Measurements from ENCODE around the gene CRIP2.

Gene CRIP2

GRCh38 chr14:105498430-105499255 is 24.0 kb downstream of the CRIP2 start:
- DNase-seq (ENCODE audit: low read depth in 3 of 3), result no peak

GRCh38 chr14:105499256-105500035 is 24.8 kb downstream of the CRIP2 start:
- no peak for DNase-seq (ENCODE audit: low read depth in 3 of 3)

- DNase-seq (ENCODE audit: low read depth in 3 of 3), result no peak
Observed at GRCh38 chr14:105500036-105500725, 25.6 kb downstream of the CRIP2 start.

GRCh38 chr14:105500726-105501101 is 26.1 kb downstream of the CRIP2 start:
- no peak for DNase-seq (ENCODE audit: low read depth in 3 of 3)

GRCh38 chr14:105501504-105502291 is 27.1 kb downstream of the CRIP2 start:
- no peak for DNase-seq (ENCODE audit: low read depth in 3 of 3)

- DNase-seq (ENCODE audit: low read depth in 3 of 3), result no peak
Observed at GRCh38 chr14:105502446-105503295, 28.1 kb downstream of the CRIP2 start.

- no peak for DNase-seq (ENCODE audit: low read depth in 3 of 3)
Observed at GRCh38 chr14:105503296-105503640, 28.6 kb downstream of the CRIP2 start.

- no peak for DNase-seq (ENCODE audit: low read depth in 3 of 3)
Observed at GRCh38 chr14:105503935-105504692, 29.5 kb downstream of the CRIP2 start.

GRCh38 chr14:105505101-105505500 is 30.5 kb downstream of the CRIP2 start:
- no peak for DNase-seq (ENCODE audit: low read depth in 3 of 3)

GRCh38 chr14:105507247-105507646 is 32.6 kb downstream of the CRIP2 start:
- no peak for DNase-seq (ENCODE audit: low read depth in 3 of 3)

GRCh38 chr14:105508069-105508468 is 33.4 kb downstream of the CRIP2 start:
- no peak for DNase-seq (ENCODE audit: low read depth in 3 of 3)

- DNase-seq (ENCODE audit: low read depth in 3 of 3), result no peak
Observed at GRCh38 chr14:105508601-105509000, 34.0 kb downstream of the CRIP2 start.

- DNase-seq (ENCODE audit: low read depth in 3 of 3), result no peak
Observed at GRCh38 chr14:105517096-105517495, 42.5 kb downstream of the CRIP2 start.

GRCh38 chr14:105519946-105520698 is 45.5 kb downstream of the CRIP2 start:
- no peak for DNase-seq (ENCODE audit: low read depth in 3 of 3)

- no peak for DNase-seq (ENCODE audit: low read depth in 3 of 3)
Observed at GRCh38 chr14:105525326-105525725, 50.7 kb downstream of the CRIP2 start.

- no peak for DNase-seq (ENCODE audit: low read depth in 3 of 3)
Observed at GRCh38 chr14:105525861-105526775, 51.5 kb downstream of the CRIP2 start, which contains the start of gene TMEM121. TMEM121 (plus strand) TSS chr14:105526583; CDS start chr14:105528835, 2,252 bp downstream.

GRCh38 chr14:105526776-105527380 is 52.3 kb downstream of the CRIP2 start:
- no peak for DNase-seq (ENCODE audit: low read depth in 3 of 3)

- DNase-seq (ENCODE audit: low read depth in 3 of 3), result no peak
Observed at GRCh38 chr14:105527381-105527825, 52.8 kb downstream of the CRIP2 start.
